ENCODE results near the gene PAN3.
A peak's percentile ranks its signal among the peaks of the same experiment; 100 is the strongest.
"Not testable (repeated sequence)": the region's sequence is repeated elsewhere in the genome, so short reads cannot be mapped to it uniquely, and the experiment has no call there.

Gene PAN3, protein sequence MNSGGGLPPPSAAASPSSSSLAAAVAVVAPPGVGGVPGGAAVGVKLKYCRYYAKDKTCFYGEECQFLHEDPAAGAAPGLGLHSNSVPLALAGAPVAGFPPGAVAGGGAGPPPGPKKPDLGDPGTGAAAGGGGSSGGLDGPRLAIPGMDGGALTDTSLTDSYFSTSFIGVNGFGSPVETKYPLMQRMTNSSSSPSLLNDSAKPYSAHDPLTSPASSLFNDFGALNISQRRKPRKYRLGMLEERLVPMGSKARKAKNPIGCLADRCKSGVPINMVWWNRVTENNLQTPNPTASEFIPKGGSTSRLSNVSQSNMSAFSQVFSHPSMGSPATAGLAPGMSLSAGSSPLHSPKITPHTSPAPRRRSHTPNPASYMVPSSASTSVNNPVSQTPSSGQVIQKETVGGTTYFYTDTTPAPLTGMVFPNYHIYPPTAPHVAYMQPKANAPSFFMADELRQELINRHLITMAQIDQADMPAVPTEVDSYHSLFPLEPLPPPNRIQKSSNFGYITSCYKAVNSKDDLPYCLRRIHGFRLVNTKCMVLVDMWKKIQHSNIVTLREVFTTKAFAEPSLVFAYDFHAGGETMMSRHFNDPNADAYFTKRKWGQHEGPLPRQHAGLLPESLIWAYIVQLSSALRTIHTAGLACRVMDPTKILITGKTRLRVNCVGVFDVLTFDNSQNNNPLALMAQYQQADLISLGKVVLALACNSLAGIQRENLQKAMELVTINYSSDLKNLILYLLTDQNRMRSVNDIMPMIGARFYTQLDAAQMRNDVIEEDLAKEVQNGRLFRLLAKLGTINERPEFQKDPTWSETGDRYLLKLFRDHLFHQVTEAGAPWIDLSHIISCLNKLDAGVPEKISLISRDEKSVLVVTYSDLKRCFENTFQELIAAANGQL

DNA sequence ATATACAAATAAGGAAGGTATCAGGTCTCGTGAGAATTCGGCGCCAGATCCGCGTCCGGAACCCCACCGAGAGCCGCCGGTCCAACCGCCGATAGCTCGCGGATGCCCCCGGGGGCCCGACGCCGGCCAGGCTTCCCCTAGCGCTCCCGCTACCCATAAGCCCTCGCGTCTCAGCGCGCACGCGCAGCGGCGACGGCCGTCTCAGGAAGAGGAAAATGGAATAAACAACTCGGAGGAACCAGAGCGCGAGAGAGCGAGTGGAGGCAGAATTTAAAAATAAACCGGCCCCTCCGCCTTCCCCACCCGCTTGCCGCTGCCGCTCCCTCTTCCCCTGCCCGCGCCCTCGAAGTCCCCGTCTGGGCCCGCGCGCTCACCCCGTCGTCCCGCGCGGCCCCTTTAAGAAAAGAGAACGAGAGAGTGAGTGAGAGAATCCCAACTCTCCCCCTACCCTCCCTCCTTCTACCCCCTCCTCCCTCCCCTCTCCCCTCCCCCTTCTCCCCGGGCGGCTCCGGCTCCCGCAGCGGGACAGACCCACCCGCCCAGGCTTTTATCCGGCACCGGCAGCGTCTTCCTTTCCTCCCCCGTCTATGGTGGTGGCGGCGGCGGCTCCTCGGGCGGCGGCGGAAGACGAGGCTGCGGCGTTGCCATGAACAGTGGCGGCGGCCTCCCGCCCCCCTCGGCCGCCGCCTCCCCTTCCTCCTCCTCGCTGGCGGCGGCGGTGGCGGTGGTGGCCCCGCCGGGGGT lies at the start of gene PAN3:
Gene PAN3 (plus strand): TSS at position 534 of the 744 bp plus-strand sequence. CDS start 113 bp downstream, at position 647.
- peak; percentile 82 to 83 for DNase-seq (ENCODE audit: low read depth in 2 of 2)

DNA sequence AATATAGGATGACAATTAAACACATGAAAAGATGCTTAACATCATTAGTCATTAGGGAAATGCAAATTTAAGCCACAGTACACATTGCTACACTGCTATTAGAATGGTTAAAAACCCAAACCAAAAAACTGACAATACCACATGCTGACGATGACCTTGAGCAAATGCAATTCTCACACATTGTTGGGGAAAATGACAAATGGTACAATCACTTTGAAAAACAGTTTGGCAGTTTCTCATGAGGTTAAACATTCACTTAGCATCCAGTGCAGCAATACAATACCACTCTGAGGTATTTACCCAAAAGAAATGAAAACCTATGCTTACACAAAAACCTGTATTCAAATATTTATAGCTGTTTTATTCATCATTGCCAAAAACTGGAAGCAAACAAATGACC lies 49.3 kb upstream of the PAN3 start:
- DNase-seq (ENCODE audit: low read depth in 2 of 2), result no peak

DNA sequence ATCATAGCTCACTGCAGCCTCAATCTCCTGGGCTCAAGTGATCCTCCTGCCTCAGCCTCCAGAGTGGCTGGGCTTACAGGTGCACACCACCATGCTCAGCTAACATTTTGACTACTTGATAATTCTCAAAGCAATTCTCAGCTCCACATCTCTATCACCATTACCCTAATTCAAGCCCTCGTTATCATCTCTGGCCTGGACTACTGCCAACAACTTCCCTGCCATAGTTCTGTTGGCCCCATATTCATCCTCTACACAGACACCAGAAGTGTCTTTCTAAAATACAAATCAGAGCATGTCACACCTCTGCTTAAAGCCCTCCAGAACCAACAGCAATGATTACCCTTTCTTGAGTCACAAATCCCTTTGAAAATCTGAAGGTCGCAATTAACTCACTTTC lies 45.9 kb upstream of the PAN3 start:
- DNase-seq (ENCODE audit: low read depth in 2 of 2), result no peak

DNA sequence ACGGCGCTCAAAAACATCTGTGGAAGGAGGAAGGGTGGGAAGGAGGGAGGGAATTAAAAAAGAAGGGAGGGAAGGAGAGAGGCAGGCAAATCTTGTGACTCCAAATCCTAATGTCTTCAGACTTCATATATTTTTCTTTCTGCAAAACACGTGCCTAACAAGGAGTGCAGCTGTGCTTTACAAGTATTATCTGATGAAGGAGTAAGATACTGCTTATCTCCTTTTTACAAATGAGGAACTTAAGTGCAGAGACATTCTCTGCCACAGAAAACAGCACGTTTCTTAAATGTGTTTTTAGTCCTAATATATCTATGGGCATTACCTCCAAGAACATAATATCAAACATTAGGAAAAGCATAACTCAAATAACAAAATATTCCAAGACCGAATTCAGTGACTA lies 44.5 kb upstream of the PAN3 start:
- DNase-seq (ENCODE audit: low read depth in 2 of 2), result no peak

DNA sequence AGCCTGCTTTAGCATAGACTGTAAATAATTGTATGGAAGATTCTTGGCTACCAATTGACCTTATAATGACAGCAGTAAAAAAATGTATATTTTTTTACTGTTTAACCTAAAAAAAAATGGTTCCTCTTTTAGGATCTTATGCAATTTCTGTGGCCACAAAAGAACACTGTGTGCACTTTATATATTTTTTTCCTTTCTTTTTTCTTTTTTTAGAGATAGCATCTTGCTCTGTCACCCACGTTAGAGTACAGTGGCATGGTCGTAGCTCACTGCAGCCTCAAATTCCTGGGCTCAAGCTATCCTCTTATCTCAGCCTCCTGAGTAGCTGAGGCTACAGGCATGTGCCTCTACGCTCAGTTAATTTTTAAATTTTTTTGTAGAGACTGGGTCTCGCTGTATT lies 44.0 kb upstream of the PAN3 start:
- DNase-seq (ENCODE audit: low read depth in 2 of 2), result no peak

DNA sequence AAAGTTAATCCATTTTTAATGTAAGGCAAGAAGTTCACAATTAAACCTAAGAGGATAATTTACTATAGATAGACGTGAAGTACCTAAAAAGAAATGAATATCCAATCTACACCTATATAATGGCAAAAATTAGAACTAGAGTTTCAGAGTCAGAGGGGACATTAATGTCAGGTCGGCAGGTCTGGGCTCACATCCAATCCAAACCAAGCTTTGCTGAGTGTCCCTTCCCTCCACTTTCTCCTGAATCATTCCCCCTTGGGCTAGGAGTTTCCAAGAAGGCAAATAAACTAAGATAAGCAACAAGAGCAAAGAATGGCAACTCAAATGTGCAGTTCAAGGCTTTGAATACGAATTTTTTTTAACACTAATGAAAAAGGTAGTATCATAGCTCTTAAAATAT lies 40.8 kb upstream of the PAN3 start:
- no peak for DNase-seq (ENCODE audit: low read depth in 2 of 2)

DNA sequence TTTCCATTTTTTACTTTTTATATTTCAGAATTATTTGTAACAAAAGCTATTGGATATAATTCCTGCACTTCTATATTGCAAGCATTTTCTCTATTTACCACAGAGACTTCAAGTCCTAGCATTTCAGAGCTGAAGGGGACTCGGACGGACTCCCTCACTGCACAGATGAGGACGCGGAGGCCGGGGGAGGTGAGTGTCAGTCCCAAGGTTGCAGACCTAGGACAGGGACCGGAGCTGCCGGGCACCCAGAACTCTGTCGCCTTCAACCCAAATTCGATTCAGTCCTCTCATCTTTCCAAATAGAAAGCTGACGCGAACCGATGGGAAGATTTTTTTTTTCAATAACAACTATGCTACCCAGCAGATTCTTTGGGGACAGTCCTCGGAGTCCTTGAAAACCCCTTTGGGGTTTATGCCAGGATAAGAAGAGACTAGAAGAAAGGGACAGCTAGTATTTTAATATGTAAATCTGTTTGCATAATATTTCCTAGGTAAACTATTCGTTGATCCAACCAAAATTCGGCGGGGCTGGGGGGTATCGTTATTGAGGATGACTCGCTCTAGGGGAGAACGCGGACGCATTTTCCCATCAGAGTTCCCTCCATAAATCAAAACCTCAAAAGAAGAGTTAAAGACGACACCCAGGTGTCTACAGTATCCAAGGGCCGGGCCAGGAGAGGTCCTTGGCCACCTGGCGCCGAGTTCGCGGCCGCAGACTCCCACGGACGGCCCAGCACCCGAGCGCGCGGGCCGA lies 38.8 kb upstream of the PAN3 start:
- DNase-seq (ENCODE audit: low read depth in 2 of 2), result no peak

DNA sequence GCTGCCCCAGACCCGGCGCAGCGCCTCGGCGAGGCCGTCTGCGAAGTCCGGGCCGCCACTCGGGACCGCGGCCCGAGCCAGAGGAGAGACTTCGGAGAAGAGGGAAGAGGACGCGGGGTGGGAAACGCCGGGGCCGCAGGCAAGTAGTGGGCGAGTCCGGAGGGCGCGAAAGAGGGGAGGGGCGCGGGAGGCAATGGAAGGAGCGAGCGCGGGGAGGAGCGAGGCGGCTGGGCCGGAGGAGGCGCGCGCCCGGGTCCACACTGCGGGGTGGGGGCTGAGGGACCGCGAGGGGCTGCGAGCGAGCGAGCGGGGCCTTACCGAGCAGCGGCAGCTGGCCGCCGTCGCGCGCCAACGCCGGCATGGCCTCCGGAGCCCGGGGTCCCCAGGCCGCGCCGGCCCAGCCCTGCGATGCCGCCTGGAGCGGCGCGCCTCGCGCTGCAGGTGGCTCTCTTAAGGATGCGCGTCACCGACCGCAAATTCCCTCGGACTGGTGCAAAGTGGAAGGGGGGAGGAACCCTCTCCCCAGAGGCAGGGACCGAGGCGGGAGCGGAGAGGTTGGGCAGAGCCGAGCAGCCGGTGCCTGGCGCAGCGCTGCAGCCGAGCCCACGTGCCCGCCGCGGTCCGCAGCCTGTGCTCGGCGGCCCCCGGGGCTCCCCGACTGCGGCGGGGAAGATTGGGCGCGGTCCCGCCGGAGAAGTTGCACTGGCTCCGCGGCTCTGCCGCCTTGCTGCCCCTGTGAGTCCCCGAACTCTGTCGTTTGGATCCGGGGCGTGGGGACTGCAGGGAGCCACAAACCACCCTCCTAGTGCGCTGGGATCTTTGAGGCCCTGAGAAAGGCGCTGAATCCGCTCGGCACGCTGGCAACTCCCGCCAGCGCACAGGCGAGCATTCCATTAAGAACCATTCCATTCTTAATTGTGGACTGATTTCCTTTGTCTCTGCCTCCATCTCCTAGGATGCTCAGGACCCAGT lies 37.9 kb upstream of the PAN3 start, which contains the start of gene FLT3:
Gene FLT3 (minus strand): TSS at position 427 of the 972 bp plus-strand sequence. CDS start 66 bp downstream, at position 361.
- no peak for DNase-seq (ENCODE audit: low read depth in 2 of 2)

DNA sequence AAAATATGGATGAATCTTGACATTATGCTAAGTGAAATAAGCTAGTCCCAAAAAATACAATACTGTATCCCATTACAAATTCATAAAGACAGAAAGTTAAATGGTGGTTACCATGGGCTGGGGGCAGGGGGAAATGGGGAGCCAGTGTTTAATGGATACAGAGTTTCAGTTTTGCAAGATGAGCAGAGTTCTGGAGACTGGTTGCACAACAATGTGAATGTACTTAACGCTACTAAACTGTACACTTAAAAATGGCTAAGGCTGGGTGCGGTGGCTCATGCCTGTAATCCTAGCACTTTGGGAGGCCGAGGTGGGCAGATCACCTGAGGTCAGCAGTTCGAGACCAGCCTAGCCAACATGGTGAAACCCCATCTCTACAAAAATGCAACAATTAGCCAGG lies 36.5 kb upstream of the PAN3 start:
- not testable (repeated sequence) for DNase-seq (ENCODE audit: low read depth in 2 of 2)

DNA sequence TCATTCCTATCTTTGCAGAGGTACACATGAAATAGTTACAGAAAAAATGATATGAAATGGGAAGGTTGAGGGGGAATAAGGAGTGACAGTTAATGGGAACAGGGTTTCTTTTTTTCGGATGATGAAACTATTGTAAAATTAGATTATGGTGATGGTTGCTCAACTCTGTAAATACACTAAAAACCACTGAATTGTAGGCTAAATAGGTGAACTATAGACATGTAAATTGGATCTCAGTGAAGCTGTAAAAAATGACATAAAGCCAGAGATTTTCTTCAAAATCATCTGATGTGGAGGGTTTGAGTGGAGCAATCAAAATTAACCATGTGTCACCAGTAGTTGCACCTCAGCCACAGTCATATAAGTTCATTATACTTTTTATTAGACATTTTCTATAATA lies 31.4 kb upstream of the PAN3 start:
- no peak for DNase-seq (ENCODE audit: low read depth in 2 of 2)

DNA sequence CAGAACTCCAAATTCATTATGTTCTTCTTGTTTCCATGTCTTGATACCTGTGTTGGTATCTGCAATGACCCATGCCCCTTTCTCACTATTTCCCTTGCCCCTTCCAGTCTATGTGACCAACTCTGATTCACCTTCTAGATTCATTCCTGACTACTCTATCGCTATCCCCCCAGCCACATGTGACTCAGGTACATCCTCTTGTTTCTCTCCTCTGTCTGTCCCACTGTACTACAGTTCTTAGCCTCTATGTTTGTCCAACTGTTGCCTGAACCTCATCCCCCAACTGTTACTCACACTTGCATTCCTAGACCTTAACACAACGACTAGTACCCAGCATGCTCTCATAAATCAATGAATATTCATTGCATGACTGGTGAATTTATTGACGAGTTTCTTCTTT lies 27.9 kb upstream of the PAN3 start:
- DNase-seq (ENCODE audit: low read depth in 2 of 2), result no peak

DNA sequence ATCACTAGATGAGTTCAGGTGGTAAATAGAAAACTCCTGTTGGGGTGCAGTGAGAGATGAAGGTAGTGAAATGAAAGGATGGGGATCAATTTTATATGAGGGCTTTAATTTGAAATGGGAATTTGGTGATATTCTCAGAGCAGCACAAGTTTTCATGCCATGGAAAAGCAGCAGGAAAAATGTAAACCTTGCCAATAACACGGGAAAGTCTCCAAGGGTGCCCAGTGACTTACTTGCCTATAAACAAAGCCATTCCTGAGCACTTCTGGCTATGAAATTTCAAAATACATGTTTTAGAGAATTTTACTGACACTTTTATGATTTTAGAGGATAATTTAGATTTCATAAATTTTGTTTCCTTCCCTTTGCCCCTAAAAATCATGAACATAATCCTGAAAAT lies 21.6 kb upstream of the PAN3 start:
- DNase-seq (ENCODE audit: low read depth in 2 of 2), result no peak

DNA sequence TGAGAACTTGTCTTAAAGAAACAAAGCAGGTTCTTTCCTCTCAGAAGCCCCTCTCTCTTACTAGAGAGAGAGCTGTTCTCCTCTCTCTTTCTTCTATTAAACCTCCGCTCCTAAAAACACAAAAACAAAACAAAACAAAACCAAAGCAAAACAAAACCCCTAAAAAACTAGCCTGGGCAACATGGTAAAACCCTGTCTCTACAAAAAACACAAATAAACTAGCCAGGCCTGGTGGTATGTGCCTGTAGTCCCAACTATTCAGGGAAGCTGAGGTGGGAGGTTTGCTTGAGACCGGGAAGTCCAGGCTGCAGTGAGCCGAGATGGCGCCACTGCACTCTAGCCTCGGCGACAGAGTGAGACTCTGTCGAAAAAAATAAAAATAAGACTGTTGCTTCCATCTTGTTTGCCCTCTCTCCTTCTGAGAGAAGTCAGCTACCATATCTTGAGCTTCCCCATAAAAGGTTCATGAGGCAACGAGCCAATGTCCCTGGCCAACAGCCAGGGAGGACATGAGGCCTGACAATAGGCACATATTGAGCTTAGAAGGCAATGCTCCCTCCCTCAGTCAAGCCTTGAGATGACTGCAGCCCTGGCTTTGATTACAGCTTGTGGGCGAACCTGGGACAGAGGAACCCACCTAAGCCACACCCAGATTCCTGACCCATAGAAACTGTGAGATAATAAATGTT lies 20.5 kb upstream of the PAN3 start:
- no peak for DNase-seq (ENCODE audit: low read depth in 2 of 2)

DNA sequence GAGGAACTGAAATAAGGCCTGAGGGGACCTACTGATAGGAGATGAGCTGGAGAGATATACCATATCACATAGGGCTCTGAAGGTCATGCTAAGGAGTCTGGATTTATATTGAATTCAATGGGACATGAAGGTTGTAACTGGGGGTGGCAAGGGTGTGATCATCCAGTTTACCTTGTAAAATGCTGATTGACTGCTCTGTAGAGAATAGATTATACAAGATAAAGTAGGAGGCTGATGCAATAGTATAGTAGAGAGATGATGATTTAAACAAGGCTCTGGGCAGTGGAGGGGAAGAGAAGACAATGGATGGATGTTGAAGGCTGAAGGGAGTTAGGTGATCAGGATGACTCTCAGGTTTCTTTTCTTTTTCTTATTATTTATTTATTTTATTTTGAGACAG lies 18.0 kb upstream of the PAN3 start:
- no peak for DNase-seq (ENCODE audit: low read depth in 2 of 2)

DNA sequence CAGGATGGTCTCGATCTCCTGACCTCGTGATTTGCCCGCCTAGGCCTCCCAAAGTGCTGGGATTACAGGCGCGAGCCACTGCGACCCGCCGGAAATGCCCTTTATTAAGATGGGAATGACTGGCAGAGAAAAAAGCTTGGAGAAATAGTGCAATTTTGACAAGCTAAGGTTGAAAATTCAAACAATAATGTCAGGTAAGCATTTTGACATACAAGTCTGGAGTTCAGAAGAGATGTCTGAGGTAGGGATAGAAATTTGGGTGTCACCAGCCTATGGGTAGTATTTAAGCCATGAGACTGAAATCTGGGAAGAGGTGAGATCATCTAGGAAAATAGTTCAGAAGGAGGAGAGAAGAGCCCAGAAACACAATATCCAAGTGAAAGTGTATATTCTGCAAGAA lies 17.1 kb upstream of the PAN3 start:
- DNase-seq (ENCODE audit: low read depth in 2 of 2), result no peak

DNA sequence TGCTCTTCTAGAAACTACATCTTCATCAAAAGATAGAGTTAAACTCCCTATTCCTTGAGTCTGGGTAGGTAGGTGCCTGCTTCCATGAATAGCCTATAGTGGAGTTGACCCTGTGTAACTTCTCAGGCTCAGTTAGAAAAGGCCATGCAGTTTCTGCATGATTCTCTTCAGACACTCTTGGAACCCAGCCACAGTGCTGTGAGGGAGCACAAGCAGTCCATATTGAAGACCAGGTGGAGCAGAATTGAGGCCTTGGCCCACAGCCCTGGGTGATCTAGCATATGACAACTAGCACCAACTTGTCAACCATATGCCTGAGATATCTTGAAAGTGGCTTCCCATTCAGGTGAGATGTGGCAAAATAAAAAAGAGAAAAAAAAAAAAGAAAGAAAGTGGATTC lies 10.3 kb upstream of the PAN3 start:
- no peak for DNase-seq (ENCODE audit: low read depth in 2 of 2)

DNA sequence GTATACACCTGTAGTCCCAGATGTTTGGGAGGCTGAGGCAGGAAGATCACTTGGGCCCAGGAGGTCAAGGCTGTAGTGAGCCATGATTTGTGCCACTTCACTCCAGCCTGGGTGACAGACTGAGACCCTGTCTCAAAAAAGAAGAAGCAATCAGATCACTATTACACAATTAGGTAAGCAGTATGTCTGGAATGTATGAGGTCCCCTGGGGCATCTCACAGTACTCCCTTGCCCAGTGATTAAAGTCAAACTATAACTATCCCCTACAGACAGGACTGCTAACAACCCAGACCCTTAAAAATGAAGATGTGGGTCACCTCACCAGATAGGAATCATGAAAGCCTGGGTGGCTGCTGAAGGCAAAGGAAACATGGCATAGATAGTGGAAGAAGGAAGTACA lies 9.4 kb upstream of the PAN3 start:
- no peak for DNase-seq (ENCODE audit: low read depth in 2 of 2)

DNA sequence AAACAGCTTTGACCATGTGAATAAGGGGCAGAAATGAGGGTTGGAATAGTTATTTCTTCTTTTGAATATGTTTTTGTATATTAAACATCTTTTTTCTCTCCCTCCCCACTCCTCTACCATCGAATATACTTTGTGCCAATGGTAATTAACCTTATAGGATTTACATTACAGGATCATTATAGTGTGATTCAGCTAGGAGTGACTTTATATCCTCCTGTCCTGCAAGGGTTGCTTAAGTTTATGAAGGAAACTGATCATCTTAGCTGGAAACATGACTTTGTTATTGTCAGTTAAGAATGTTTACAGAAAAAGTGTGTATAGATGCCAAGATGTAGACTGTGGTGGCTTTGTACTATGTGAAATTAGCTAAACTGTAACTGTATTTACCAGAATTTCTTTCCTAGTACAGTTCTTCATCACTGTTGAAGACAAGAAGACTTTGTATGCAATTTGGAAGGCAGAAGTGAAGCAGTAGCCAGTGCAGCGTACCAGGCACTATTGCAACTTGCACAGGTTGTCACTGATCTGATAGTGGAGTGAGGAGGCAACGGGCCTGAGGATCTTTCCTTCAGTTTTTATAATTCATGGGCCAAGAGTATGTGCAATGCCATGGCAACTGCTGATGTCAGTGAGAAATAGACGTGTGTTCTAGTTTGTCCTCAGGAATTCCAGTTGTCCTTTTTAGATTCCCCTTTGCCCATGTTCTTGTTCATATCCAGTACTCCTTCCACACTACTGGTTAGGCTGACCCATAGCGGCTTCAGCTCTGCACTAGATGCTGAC lies 8.2 kb upstream of the PAN3 start:
- DNase-seq (ENCODE audit: low read depth in 2 of 2), result no peak

DNA sequence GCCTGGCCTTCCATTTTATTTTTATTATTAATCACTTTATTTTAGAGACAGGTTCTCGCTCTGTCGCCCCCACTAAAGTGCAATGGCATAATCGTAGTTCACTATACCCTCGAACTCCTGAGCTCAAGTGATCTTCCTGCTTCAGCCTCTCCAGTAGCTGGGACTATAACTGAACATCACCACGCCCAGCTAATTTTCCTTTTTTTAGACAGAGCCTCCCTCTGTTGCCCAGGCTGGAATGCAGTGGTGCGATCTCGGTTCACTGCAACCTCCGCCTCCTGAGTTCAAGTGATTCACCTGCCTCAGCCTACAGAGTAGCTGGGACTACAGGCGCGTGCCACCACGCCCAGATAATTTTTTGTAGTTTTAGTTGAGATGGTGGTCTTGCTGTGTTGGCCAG lies 6.7 kb upstream of the PAN3 start:
- DNase-seq (ENCODE audit: low read depth in 2 of 2), result no peak

Data from stimulated activated CD8-positive, alpha-beta memory T cell treated with anti-CD3 and anti-CD28 coated beads, Interleukin-15, amount 100 ng/mL, for 4 hours (primary cell).